ENCODE measurements around the gene JOSD2.

DNA sequence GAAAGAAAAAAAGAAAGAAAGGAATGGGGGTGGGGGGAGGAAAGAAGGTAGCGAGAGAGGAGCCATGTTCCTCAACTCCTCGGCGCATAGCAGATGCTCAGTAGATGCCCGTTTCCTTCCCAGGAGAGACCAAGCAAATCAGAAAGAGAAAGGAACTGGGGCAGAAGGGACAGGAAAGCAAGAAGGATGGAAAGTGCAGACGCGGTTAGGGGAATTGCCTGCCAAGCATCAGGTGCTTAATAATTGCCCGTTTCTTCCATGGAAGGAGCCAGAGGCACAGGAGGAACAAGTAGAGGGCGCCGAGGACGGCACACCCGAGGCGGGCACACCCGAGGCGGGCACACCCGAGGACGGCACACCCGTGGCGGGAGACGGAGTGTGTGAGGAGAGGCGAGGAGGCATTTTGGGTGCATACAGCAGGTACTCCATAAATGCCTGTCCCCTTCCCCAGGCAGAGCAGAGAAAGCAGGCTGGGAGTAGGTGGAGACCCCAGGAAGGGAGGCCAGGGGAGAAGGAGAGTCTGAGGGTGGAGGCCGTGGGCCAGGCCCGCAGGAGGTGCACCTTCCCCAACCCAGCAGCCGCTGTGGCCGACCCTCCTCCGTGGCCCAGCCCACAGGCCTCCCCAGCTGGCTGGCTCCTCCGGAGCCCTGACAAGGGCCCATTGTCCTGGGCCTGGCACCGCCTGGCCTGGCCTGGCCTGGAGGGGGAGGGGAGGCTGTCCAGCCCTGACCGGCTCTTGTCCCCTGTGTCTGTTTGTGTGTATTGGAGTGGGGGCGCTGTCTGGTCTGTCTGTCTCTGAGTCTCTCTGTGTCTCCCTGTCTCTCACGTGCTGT, 14.6 kb downstream of the JOSD2 start:
- TF ChIP-seq CTCF (conservative IDR thresholded peaks at IDR 0.05; ENCODE audit: low read depth, low read length) (no peak), EZH2phosphoT487 (IDR thresholded peaks at IDR 0.05; ENCODE audit: borderline replicate concordance, low read length) (no peak)
